HK-2 (cell line): ENCODE results near the gene GLCCI1.
A peak's percentile ranks its signal among the peaks of the same experiment; 100 is the strongest.

ENCODE experiments used
- DNase-seq: peaks from one replicate; pipeline ENCODE4 v3.0.0-alpha.2; 2018; ENCODE audit not compliant: unreplicated experiment

The GLCCI1 gene

DNA sequence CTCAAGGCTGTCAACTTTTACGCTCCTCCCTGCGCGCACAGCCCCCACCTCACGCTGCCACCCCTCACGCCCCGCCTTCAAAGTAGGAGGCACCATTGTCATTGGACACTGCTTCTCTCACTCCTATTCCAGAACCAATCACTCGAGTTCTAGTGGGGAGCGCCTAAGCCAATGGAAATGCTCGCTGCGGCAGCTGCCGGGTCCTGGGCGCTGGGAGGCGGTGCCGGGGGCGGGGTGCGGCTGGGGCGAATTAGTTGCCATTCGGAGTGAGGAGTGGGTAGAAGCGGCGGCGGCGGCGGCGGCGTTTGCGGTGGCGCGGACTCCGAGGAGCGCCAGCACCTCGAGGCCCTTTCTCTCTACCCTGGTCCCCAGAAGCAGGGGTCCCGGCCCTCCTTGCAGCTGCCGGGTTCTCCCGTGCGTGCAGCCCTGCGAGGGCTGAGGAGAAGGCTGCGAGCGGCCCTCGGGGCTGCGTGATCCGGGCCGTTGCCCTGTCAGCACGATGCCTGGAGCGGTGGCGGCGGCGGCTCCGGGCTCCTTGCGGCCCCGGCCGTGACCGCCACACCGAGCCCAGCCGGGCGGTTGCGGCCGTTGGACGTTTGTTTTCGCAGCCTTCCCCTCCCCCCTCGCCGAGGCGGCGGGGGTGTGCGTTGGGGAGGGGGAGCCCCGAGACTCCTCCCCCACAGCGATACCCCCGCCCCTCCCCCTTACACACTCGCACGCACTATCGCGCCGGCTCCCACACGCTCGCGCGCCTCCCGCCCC, at the start of gene GLCCI1:
GLCCI1 (plus strand) TSS at position 253 of the 762 bp plus-strand sequence. CDS start 555 bp downstream, outside the sequence.
- DNase-seq, result peak; percentile 97

DNA sequence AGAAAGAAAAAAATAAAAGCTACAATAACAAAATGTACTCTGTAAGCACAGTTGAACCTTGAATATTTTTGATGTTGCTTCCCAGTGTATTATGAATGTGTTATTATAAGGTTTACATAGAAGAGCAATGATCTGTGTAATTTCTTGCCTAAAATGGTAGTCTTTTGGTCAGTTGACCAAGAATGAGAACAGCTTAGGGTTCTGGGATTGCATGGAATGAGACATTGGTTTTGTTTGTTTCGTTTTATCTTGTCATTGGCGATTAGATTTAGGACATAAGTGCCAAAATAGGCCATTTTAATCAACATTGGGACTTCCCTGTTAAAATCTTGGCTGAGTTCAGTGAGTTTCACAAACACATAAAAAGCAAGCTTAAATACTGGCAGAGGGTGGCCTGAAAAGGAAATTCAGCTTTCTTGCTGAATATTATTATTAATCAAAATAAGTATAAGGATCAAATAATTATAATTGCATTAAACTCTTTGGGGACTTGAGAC, 49.1 kb upstream of the GLCCI1 start:
- DNase-seq, result no peak

DNA sequence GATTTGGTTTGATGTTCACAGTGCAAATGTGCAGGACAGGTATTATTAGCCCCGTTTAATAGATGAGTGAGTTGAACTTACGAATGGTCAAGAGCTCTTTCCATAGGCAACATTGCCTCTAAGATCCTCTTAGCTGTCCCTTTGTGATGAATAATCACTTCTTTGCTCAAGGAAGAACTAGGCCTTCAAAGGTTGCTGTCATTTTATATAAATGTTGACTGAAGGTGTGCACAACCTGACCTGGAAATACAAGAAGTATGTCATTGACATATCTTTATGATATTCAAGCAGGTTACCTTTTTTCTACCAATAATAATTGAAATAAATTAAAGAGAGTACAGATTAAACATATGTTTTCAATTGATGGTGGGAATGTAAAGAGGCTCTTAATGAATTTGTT, 48.5 kb upstream of the GLCCI1 start:
- no peak for DNase-seq

DNA sequence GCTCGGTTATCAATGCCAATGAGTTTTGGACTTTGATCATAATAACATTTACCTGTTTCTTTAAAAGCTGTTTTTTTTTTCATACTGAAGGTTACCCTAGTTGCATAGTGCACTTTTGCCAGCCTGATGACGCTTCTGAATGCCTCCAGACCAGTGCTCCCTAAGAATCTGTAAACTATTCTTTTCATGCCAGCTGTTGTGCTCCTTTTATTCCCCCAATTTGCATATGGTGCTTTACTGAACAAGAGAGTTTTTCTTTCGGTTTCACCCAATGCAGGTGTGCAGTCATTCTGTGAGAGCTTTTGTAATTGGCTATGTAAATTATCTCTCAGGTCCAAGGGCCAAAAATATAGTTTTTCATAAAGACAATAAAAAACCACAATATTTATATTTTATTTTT, 48.1 kb upstream of the GLCCI1 start:
- DNase-seq, result no peak

DNA sequence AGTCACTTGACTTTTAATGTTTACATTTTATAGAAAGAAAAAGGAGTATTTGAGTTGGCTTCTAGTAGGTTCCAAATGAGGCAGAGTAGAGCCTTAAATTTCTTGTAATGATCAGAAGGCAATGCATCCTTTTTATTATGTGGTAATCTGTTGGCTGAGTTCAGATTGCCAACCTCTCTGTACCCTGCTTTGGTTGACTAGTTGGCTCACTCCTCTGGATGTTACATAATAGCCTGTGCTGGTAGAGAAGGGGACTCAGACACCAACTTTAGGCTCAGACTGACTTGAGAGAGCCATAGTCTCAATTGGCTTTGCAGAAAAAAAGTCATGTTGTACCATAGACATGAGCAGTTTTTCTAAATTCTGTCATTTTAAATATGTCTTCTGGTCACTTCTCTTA, 46.8 kb upstream of the GLCCI1 start:
- no peak for DNase-seq

DNA sequence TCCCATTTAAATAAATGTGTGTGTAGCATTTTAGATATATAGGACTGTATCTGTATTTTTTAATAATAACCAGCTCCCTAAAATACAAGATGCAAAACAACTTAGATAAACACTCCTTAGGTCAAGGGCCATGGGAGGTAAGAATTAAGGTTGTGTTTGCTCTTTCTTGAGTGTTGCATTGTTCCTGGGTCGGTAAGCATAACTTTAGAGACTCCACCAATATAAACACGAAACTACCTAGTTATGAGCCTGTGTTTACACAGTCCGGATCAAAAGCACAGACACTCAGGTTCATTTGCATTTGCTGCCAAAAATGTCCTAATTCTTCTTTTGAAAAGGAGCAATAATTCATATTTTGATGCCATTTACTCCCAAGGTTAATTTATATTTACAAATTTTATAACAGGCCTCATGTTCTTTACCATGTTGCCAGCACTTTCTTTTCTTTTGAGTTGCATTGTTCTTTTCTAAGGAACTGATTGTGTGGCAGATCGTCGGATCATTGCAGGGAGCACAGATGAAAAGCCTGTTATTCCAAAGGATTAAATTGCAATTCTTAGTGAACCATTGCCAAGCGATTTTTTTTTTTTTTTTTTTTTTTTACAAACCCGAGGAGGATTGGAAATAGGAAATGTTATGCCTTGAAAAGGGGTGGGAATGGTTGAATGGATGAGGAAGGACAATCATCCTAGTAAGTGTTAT, 45.8 kb upstream of the GLCCI1 start:
- no peak for DNase-seq

DNA sequence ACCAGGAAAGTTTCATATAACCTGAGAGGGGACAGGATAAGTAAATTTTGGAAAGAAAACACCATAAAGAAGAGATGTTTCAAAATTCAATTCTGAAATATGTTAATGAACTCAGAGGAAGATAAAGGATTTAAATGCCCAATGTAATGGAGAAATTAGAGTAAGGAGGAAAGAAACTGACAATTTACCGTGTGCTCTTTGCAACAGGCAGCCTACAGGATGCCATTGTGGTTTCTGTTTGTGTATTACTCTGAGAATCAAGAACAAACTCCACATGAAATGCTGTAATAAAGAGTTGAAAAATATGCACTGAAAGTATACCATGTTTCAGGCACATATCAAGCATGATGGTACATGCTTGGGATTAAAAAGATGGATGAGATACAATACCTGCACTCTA, 44.8 kb upstream of the GLCCI1 start:
- DNase-seq, result no peak

DNA sequence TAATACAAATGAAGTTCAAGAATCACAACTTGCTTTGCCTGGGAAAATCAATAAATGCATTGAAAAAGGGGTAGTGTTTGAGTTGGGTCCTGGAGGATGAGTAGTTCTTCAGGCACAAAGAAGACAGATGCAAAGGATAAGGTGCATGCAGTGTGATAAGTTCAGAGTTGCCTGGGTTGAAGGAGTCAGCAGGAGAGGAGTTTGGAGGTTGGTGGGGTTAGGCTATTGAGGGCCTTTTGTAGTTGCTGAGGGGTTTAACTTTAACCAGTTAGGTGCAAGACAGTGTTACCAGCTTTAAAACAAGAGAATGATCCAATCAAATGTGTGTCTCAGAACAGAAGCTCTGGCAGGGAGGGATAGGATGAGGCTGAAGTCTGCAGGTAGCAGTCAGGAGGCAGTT, 44.3 kb upstream of the GLCCI1 start:
- no peak for DNase-seq

DNA sequence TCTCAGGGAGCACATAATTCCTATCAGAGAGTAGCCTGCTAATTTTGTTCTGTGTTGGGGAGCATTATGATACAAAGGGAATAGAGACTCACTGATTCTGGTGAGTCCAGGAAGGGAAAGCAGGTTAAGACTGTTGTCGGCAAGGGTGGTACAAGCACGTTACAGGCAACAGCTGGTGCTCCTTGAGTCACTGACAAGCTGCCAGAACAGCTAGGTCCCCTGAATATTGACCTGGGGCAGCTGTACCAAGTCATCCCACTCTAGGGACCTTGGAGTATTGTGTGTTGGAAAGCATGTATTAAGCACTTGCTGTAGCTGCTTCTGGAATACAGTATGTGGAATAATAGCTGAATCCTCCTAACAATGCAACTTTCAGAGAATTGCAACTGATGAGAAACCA, 37.0 kb upstream of the GLCCI1 start:
- DNase-seq, result no peak

DNA sequence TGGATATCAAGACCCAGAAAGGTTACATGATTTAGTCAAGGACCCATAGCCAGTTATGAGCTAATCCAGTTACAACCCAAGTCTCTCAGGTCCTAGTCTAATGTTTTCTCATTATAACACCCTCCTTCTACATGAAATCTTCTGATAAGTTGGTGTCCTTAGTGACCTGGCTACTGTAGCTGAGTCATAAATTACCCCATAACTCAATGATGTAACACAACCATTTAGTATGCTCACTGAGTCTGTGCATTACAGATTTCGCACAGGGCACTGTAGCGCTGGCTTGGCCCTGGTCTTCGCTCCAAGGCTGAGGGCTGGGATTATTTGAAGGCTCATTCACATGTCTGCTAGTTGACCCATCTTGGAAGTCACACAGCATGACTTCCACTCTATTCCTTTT, 36.0 kb upstream of the GLCCI1 start:
- DNase-seq, result no peak

DNA sequence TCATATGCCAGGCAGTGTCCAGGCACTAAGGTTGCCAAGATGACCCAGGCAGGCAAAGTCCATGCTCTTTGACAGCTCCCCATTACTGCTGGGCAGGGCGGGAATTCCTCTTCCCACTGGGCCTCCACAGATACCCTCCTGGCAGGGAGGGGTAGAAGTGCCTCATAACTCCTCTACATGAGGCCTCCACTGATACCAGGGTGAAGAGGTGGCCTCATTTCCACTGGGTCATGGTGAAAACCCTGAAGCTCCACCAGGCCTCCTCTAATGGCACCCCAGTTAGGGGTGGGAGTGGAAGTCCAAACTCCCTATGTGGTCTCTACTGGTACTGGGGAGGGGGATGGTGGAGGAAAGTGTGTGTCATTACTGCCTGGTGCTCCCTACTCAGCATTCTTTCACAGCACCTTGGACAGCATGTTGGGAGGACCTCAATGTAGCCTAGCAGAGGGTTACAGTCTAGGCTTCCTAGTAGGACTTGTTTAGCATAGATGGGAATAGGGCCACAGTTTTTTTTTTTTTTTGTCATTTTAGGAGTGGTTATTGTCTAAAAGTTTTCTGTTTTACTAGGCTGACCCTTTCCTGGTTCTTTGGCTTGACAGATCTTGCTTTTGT, 34.6 kb upstream of the GLCCI1 start:
- no peak for DNase-seq

DNA sequence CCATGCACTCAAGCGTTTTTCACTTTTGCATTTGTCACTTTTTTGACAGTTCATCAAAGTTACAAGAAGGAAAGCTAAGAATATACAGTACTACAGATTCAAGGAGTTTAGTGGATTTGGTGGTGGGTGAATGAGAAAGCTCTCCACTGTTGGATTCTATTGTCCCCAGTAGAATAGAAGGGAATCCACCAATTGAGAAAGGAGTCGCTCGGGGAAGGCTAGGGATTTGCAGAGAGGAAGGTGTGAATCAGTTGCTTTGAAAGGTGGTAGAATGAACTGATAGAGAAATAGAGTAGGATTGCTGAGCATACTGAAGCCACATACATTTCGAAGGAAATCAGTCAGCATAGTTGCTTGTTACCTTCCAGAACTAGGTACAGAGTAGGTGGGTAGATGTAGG, 33.7 kb upstream of the GLCCI1 start:
- DNase-seq, result no peak

DNA sequence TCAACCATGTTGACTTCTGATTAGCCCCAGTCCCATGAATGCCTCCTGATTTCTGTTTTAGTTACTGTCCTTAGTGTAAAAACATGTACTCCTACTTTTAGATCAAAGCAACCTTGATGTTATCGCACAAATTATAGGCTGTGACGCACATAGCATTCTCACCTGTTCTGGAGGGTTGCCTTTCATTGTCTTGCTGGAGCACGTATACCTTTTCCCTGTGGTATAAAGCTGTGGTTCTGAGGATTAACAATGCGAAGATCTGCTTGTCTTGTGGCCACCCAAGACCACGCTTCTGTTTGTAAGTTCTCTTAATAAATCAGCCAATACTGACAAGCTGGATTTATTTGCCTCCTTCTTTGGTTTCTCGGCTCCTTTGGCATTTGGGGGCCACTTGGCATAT, 30.1 kb upstream of the GLCCI1 start:
- no peak for DNase-seq

DNA sequence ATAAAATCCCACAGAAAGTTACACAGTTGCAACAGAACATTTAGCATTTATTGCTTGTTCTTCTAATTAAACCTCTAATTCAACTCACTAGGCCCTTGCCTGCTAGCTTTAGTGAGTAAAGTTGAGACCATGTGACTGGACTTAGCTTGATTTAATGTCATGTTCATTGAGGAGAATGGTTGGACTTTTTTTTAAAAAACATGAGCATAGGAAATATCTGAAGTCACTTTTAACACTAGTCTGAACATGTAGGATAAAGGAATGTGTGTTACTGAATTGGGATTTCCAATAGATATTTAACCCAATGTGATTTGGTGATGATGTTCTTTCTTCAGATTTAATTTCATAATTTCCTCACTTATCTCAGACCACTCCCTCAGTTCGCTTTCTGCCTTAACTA, 24.6 kb upstream of the GLCCI1 start:
- no peak for DNase-seq

DNA sequence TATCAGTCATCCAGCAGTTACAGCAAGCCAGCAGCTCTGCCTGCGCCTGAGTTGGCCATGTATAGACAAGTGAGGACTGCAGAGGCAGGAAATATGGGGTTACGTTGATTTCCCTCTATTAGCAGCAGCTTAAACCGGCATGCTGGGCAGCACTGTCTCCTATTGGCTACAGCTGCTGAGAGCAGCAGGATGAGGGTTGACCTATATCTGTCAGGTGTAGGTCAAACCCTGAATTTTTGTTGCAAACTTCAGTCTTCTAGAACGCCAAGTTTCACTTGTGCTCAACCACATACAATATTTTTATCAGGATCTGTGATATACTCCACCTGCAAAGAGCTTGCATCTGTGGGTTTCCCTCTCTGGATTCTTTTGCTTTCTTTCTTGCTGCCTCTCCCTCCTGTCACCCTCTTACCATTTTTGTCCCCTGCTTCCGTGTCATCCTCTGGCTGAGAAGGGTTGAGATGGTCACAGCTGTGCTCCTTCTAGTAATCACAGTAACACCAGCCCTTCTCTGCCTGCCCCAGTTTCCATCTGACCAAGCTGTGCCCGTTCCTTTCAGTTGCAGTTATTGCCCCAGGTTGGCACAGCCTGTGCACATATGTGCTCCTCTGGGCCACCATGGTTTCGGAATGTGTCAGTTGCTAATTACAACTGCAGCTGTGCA, 23.8 kb upstream of the GLCCI1 start:
- no peak for DNase-seq

DNA sequence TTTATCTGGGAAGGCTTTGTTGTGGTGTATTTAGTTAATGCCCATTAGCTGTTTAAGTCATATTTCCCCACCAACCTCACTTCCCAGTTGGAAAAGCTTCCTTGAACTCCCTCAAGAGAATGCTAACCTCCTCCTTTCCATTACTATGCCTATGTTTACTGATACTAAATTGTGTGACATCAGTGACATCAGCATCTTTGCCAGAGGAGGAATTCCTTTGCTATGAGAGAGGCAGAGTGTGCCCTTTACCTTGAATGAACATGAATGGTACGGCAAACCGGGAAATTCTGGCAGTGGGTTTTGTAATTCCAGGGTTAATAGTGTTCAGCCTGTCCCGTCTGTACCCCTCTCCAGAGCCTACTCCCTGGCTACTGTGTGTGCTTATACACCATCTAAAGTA, 22.1 kb upstream of the GLCCI1 start:
- no peak for DNase-seq

DNA sequence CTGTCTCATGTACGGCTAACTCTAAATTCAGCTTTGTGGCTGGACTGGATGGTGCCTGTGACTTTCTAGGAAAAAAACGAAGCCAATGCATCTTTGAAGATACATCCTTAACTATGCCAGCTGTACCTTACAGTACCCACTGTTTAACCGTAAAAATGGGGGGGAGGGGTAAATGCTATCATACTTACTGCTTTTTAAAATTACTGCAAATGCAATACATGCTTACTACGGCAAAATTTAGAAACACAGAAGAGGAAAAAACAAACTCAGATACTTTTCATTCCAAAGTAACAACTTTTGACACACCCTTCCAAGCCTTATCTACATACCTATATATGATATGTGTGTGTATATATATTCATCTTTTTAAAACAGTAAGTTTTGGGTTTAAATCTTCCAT, 20.4 kb upstream of the GLCCI1 start:
- DNase-seq, result no peak

DNA sequence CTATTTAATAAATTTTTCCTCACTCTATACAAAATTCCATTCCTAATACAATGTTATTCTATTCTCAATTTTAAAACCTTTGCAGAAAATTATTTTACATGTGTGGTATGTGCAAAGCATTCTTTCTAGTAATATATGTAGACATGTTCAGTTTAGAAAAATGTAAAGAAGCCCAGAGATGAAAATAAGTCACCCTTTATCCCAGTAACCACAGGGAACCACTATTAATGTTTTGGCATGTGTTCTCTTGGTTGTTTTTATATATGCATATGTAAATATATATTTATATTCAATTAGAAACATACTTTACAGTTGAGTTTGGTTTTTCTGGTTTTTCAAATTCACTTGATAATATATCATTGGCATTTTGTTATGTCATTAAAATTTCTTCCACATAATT, 14.8 kb upstream of the GLCCI1 start:
- DNase-seq, result no peak

DNA sequence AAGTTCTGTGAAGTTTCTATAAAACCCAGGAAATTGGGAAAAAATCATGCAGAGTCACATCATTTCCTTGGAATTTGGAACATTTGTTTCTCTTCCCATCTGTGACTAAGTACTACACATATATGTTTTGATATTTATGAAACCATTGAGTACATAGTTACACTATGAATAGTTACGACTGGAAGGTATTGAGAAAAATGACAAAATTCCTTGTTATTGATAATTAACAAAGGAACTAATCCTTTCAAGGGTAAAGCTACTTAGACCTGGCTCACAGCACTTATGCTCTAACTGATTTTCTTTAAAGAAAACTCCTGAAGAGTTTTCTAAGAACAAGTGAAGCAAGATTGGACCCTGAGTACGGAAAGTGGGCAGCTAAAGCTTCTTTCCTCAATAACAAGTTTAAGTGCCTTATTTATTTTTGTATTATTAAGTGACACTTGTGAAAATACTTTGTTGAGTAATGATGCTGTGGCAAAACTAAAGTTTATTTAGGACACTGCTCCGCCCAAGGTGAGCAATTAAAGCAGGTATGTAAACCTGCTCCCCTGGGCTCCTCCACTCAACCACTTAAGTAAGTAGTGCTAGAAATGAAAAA, 12.0 kb upstream of the GLCCI1 start:
- no peak for DNase-seq

DNA sequence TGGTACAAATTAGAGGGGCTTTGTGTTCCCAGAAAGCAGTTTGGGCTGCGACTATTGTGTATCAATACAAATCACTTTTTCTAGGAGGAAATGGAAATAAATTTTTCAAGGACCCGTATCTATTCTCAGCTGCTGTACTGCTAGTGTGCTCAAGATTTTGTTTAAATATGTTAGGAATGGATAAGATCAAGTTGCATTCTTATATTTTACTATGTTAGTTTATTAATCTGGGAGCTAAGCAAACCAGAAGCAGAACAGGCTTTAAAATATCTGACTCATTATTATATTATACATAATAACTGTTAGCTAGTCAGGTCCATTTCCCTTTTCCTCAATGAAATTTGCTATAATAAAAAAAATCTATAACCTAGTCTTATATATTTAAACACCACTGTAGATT, 11.1 kb upstream of the GLCCI1 start:
- DNase-seq, result no peak

DNA sequence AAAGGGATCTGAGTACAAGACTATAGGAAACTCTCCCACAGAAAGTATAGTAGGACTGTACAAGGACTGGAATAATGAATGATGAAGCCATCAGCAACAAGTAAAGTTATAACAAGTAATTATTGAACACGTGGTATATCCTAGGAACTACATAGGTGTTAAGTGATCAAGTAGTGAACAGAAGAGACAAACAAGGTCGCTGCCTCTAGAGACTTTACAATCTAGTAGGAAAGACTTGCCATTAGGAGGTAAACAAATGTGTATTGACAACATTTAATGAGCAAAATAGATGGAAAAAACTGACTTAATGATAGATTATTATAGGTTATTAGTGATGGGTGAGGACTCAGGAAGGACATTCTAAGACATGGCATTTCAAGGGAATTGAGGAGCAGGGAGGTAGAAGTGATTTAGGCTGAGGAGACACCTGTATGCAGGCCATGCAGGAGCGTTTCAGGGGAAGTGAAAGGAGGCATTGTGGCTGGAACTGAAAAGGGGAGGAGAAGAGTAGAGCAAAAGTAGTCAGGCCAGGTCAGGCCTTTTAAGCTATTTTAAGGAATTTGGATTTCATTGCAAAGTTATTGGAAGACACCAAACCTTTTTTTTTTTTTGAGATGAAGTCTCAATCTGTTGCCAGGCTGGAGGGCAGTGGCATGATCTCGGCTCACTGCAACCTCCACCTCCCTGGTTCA, 8.5 kb upstream of the GLCCI1 start:
- no peak for DNase-seq
